ENCODE measurements around the gene ABO. TPM values are rescaled to one million over a fixed set of nuclear protein-coding genes. Genes with fewer than 3 reads are reported as not detected.
A peak's percentile ranks its signal among the peaks of the same experiment; 100 is the strongest.

Gene ABO
- total and polyA plus RNA-seq, 9 of the 15 experiments (the other 6 are each of a cell fraction or from before 2014, with no cell fraction given): 5.0 to 21.9 (median 11.9) TPM

GRCh38 chr9:133238851-133239532 lies 36.0 kb downstream of the ABO start (continued):
- TF ChIP-seq CHD7 (IDR thresholded peaks at IDR 0.05; ENCODE audit: low read depth, low read length): no peak
- no peak for TF ChIP-seq ZNF274 (IDR thresholded peaks at IDR 0.05; ENCODE audit: borderline replicate concordance, low read depth, low read length)
- no peak; the same call in 1 of the 2 replicates for TF ChIP-seq MYC (IDR thresholded peaks at IDR 0.05; ENCODE audit: low read depth, low read length)
- no peak for TF ChIP-seq MYC (CRISPR knock-in tag; IDR thresholded peaks at IDR 0.05; ENCODE audit: borderline replicate concordance, low read depth)
- no peak for TF ChIP-seq ZNF121 (CRISPR knock-in tag; conservative IDR thresholded peaks at IDR 0.05)
- TF ChIP-seq HDAC2 (IDR thresholded peaks at IDR 0.05): no peak
- TF ChIP-seq ZNF639 (CRISPR knock-in tag; conservative IDR thresholded peaks at IDR 0.05 in 1 of 2, IDR thresholded peaks at IDR 0.05 in 1 of 2): no peak
- TF ChIP-seq ZNF23 (CRISPR knock-in tag; IDR thresholded peaks at IDR 0.05): no peak
- TF ChIP-seq POLR2AphosphoS2 (IDR thresholded peaks at IDR 0.05; ENCODE audit: low read length): no peak
- TF ChIP-seq DNMT1 (IDR thresholded peaks at IDR 0.05): no peak
- TF ChIP-seq ETV5 (CRISPR knock-in tag; IDR thresholded peaks at IDR 0.05; ENCODE audit: low read depth): no peak
- peak; percentile 48; the same call in 1 of the 2 replicates for TF ChIP-seq TEAD4 (IDR thresholded peaks at IDR 0.05; ENCODE audit: low read length)
- no peak for TF ChIP-seq TEAD4 (CRISPR knock-in tag; IDR thresholded peaks at IDR 0.05; ENCODE audit: borderline replicate concordance)
- TF ChIP-seq ATF7 (IDR thresholded peaks at IDR 0.05): 0 out of 2 replicates have a peak, but pooled peaks have one; percentile 17
- no peak for TF ChIP-seq NFIX (CRISPR knock-in tag; IDR thresholded peaks at IDR 0.05; ENCODE audit: low read depth)
- TF ChIP-seq STAT5A (IDR thresholded peaks at IDR 0.05; ENCODE audit: borderline replicate concordance, low read length): no peak
- TF ChIP-seq ZNF24 (IDR thresholded peaks at IDR 0.05): peak; percentile 58; the same call in 1 of the 2 replicates

Data from K562 (cell line).